Activated CD4-positive, alpha-beta memory T cell treated with anti-CD3 and anti-CD28 coated beads for 36 hours (primary cell): ENCODE data around the gene BTBD16. TPM values are rescaled to one million over a fixed set of nuclear protein-coding genes. Genes with fewer than 3 reads are reported as not detected.

Experiments used
- CTCF ChIA-PET: fragments of 350-600 bp; sonication (Branson Sonifier 250); formaldehyde crosslinking; loops from one replicate; lab custom pipeline; 2021; ENCODE audit warnings: antibody characterized with exemption, inconsistent platforms; lab: Charles Lee
- POLR2A ChIA-PET: fragments of 350-600 bp; sonication (Branson Sonifier 250); formaldehyde crosslinking; loops from one replicate; lab custom pipeline; 2021; ENCODE audit warnings: antibody characterized with exemption; lab: Charles Lee
- DNase-seq: peaks from one replicate; pipeline ENCODE4 v3.0.0-alpha.2; 2020
- H3K27ac Mint-ChIP-seq: one replicate; pipeline ENCODE4 v1.8.0; 2021; ENCODE audit warnings: mixed read lengths
- H3K27me3 Mint-ChIP-seq: one replicate; pipeline ENCODE4 v1.8.0; 2021; ENCODE audit warnings: mixed read lengths
- H3K36me3 Mint-ChIP-seq: one replicate; pipeline ENCODE4 v1.8.0; 2021; ENCODE audit warnings: mixed read lengths
- H3K4me1 Mint-ChIP-seq: one replicate; pipeline ENCODE4 v1.8.0; 2021; ENCODE audit warnings: low read depth, mixed read lengths
- H3K4me3 Mint-ChIP-seq: one replicate; pipeline ENCODE4 v1.8.0; 2021; ENCODE audit warnings: mild to moderate bottlenecking, mixed read lengths
- H3K9me3 Mint-ChIP-seq: one replicate; pipeline ENCODE4 v1.8.0; 2021; ENCODE audit warnings: mixed read lengths
- intact Hi-C: fragments of 100-400 bp; cut with micrococcal nuclease; formaldehyde crosslinking; loops from one replicate; pipeline ENCODE4 v1.15.1; 2023
- total RNA-seq, 2 experiments: library from RNA; stranded (reverse); gene quantifications; one replicate each; pipeline ENCODE4 v1.2.3, GENCODE V29; 2021

Gene BTBD16
- total RNA-seq, 2 experiments from 2014 or later, result not detected

DNA sequence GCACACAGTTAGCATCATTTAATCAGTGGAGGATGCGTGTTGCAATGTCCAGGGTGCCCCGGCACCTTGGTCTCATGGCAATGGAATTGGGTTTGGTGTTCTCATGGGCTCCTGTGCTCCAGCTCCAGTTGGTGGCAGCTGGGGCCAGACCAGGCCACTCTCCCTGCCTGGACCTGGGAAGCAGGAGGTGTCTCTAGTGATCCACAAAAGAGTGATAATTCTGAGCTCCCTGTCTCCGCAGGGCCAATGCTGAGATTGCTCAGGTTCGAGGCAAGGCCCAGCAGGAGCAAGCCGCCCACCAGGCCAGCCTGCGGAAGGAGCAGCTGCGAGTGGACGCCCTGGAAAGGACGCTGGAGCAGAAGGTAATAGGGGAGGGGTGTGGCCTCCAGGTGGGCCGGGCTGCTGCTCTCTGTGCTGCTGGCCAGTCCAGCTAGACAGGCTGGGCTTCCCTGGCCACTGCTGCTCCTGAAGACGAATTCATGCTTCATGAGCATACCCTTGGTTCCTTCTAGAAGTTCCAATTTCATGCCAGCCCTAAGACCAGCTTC lies 21.7 kb upstream of the BTBD16 start:
- intact Hi-C loops, result no loop called here
- H3K27ac Mint-ChIP-seq, result no peak overlapping the region

GRCh38 chr10:122249991-122250750 lies 20.9 kb upstream of the BTBD16 start:
- CTCF ChIA-PET, result no interaction called here
- intact Hi-C loops, result no loop called here
- DNase-seq, result no peak
- H3K27me3 Mint-ChIP-seq, result peaks cover 4% of the 10 kb centered on the region
- H3K36me3 Mint-ChIP-seq, result no peaks in the 10 kb centered on the region
- no peak overlapping the region for H3K4me3 Mint-ChIP-seq
- no peaks in the 10 kb centered on the region for H3K9me3 Mint-ChIP-seq
- no peak overlapping the region for H3K27ac Mint-ChIP-seq
- H3K4me1 Mint-ChIP-seq, result no peaks in the 10 kb centered on the region
- POLR2A ChIA-PET, result no interaction called here

More for the DNA sequence above, 21.7 kb upstream of the BTBD16 start:
- Mint-ChIP-seq H3K4me3 (no peak overlapping the region), H3K27me3 (peaks cover 4% of the 10 kb centered on the region), H3K36me3 (no peaks in the 10 kb centered on the region), H3K9me3 (no peaks in the 10 kb centered on the region), H3K4me1 (no peaks in the 10 kb centered on the region)
- ChIA-PET CTCF (no interaction called here), POLR2A (no interaction called here)
- no peak for DNase-seq

DNA sequence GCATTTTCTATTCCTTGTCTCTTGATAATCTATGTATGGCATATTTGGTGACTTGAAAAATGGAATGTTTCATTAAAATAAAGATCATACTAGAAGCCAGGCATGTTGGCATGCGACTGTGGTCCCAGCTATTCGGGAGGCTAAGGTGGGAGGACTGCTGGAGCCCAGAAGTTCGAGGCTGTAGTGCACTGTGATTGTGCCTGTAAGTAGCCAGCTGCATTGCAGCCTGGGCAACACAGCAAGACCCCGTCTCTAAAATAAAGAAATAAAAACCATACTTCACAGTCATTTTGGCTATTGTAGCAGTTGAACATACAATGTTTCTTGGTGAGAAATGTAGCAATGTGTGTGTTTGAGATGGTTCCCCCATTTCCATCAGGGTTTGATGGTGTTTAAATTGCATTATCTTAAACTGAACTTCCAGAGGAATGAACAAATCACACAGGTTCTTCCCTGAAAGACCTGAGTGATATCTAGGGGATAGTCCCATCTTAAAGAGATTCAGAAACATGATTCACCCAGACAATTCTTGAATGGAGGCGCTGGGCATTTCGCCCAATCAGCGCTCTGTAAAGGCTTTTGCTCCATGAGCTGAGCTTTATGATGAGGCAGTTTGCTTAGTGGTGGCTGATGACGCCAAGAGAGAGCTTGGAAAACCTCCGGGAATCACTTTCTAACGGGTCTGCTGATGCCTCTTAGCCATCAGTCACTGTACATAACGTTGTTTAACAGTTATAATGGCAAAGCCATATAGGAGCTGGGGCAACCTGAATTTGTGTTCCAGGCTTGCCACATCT lies 19.4 kb upstream of the BTBD16 start:
- H3K27me3 Mint-ChIP-seq, result peaks cover 10% of the 10 kb centered on the region
- ChIA-PET CTCF (no interaction called here), POLR2A (no interaction called here)
- intact Hi-C loops, result no loop called here
- no peak overlapping the region for H3K27ac Mint-ChIP-seq
- H3K36me3 Mint-ChIP-seq, result no peaks in the 10 kb centered on the region
- H3K4me3 Mint-ChIP-seq, result no peak overlapping the region
- no peaks in the 10 kb centered on the region for H3K4me1 Mint-ChIP-seq
- H3K9me3 Mint-ChIP-seq, result no peaks in the 10 kb centered on the region
- no peak for DNase-seq

DNA sequence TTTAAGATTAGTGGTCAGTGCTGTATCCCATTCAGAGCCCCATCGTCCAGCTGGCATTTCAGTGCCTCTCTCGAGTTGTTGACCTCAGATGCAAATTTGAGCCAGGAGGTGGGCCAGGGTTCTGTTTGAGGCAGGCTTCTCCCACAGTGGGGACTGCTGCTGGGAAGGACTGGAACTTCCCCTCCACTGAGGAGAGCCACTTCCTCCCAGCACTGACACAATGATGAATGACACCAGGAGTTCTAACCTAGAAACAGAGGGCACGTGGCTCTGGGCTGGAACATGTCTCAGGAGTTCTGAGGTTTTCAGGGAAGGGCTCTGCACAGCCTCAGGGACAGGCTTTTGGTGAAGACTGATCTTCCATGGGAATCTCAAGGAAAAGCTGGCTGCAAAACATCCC lies 18.3 kb upstream of the BTBD16 start:
- Mint-ChIP-seq H3K4me1 (no peaks in the 10 kb centered on the region), H3K27me3 (peaks cover 10% of the 10 kb centered on the region), H3K9me3 (no peaks in the 10 kb centered on the region), H3K27ac (no peak overlapping the region), H3K4me3 (no peak overlapping the region), H3K36me3 (no peaks in the 10 kb centered on the region)
- intact Hi-C loops, result no loop called here
- ChIA-PET POLR2A (no interaction called here), CTCF (interaction anchor here (0.5 kb wide), 1 partner anchor 512 kb away, joined by 3 read pairs; no protein-coding TSS in a partner anchor)
- no peak for DNase-seq

DNA sequence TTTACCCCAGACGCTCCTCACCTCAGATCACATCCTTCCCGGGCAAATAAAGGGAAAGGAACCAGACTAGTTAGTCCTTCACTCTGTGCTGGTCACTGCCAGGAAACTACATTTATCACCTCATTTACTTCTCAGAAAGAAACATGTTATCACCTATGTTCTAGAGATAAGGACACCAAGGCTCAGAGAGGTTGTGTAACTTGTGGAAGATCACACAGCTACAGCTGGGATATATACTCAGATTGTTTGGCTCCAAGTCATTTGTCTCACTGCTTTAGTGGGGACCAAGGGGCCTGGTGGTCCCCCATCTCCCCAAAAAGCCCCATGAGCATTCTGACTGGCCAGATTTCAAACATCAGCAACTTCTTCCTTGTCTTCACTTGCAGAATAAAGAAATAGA lies 17.5 kb upstream of the BTBD16 start:
- H3K4me1 Mint-ChIP-seq, result no peaks in the 10 kb centered on the region
- CTCF ChIA-PET, result interaction anchor here (0.5 to 1.6 kb wide), 2 partner anchors 14 to 511 kb away, joined by 3 to 6 read pairs; no protein-coding TSS in a partner anchor

DNA sequence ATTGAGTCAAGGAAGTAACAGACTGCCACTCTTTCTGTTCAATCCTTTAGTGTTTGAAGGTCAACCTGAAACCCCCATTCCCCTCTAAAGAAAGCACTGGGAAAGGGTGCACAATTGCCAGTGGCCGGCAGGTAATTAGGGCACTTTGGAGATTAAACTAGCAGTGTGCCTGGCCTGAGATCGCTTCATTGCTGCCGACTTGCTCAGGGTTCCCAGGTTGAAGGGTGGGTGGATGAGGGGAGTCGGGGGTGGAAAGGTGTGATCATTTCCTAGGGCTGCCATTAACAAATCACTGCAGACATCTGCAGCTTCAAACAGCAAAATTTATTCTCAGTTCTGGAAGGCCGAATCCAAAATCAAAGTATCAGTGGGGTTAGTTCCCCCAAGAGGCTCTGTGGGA lies 16.3 kb upstream of the BTBD16 start:
- Mint-ChIP-seq H3K27me3 (peaks cover 11% of the 10 kb centered on the region), H3K36me3 (no peaks in the 10 kb centered on the region), H3K27ac (no peak overlapping the region), H3K9me3 (no peaks in the 10 kb centered on the region), H3K4me1 (no peaks in the 10 kb centered on the region), H3K4me3 (no peak overlapping the region)
- intact Hi-C loops, result no loop called here
- DNase-seq, result no peak
- ChIA-PET POLR2A (no interaction called here), CTCF (interaction anchor here (1.6 kb wide), 1 partner anchor 13 kb away, joined by 6 read pairs; no protein-coding TSS in a partner anchor)

More for the DNA sequence above, 17.5 kb upstream of the BTBD16 start:
- no peaks in the 10 kb centered on the region for H3K36me3 Mint-ChIP-seq
- no peak overlapping the region for H3K4me3 Mint-ChIP-seq
- intact Hi-C loops, result no loop called here
- H3K27ac Mint-ChIP-seq, result no peak overlapping the region
- POLR2A ChIA-PET, result no interaction called here
- H3K9me3 Mint-ChIP-seq, result no peaks in the 10 kb centered on the region
- no peak for DNase-seq
- H3K27me3 Mint-ChIP-seq, result peaks cover 10% of the 10 kb centered on the region

DNA sequence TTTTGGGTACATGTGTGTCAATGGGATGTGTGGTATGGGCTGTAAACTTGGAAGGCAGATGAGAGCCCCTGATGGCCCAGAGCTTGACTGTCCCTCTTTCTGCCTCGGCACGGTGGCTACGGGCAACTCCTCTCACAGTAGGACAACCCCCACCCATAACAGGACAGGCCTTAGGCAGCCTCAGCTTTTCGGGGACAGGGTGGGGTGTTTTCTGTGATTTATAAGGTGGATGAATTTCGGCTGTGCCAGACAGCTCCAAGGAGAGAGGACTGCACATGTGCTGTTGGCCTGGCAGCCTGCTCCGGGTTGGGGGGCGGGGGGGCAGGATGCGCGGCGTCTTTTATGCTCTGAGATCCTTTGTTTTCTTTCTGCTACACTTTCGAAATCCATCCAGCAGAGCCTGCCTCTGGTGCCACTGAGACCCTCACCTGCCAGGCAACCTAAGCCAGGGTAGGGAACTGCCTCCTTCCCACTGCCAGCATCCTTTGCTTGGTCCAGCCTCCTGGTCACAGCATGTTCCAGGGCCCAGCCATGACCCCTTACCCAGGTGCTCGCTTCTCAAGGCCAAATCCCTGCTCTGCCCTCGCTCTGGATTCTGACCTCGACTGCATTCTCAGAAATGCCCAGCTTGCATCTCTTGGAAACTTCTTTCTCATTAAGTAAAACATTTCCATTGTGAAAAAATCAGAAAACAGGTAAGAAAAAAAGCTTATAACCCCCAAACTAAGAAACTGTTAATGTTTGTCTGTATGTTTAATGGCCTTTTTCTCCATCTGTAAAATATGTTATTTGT lies 15.4 kb upstream of the BTBD16 start:
- POLR2A ChIA-PET, result no interaction called here
- peaks cover 17% of the 10 kb centered on the region for H3K27me3 Mint-ChIP-seq
- H3K4me1 Mint-ChIP-seq, result no peaks in the 10 kb centered on the region
- H3K4me3 Mint-ChIP-seq, result no peak overlapping the region
- DNase-seq, result no peak
- H3K9me3 Mint-ChIP-seq, result no peaks in the 10 kb centered on the region
- intact Hi-C loops, result no loop called here
- H3K27ac Mint-ChIP-seq, result no peak overlapping the region
- CTCF ChIA-PET, result no interaction called here
- no peaks in the 10 kb centered on the region for H3K36me3 Mint-ChIP-seq

GRCh38 chr10:122257041-122257440 lies 14.1 kb upstream of the BTBD16 start:
- Mint-ChIP-seq H3K9me3 (peaks cover 5% of the 10 kb centered on the region), H3K27me3 (peaks cover 18% of the 10 kb centered on the region), H3K4me1 (no peaks in the 10 kb centered on the region), H3K27ac (no peak overlapping the region), H3K36me3 (no peaks in the 10 kb centered on the region), H3K4me3 (no peak overlapping the region)
- POLR2A ChIA-PET, result no interaction called here
- intact Hi-C loops, result no loop called here
- DNase-seq, result no peak
- CTCF ChIA-PET, result no interaction called here

GRCh38 chr10:122258136-122259074 lies 12.7 kb upstream of the BTBD16 start:
- DNase-seq, result no peak
- ChIA-PET POLR2A (no interaction called here), CTCF (interaction anchor here (2.2 kb wide), 1 partner anchor 10 kb away, joined by 15 read pairs; no protein-coding TSS in a partner anchor)
- Mint-ChIP-seq H3K27me3 (peaks cover 18% of the 10 kb centered on the region), H3K27ac (no peak overlapping the region), H3K9me3 (peaks cover 13% of the 10 kb centered on the region), H3K4me3 (no peak overlapping the region), H3K4me1 (no peaks in the 10 kb centered on the region), H3K36me3 (no peaks in the 10 kb centered on the region)
- intact Hi-C loops, result no loop called here

- intact Hi-C loops, result no loop called here
- POLR2A ChIA-PET, result no interaction called here
- Mint-ChIP-seq H3K27ac (no peak overlapping the region), H3K4me1 (no peaks in the 10 kb centered on the region), H3K4me3 (no peak overlapping the region), H3K9me3 (peaks cover 15% of the 10 kb centered on the region), H3K36me3 (no peaks in the 10 kb centered on the region), H3K27me3 (peaks cover 16% of the 10 kb centered on the region)
- CTCF ChIA-PET, result interaction anchor here (2.2 kb wide), 1 partner anchor 9 kb away, joined by 15 read pairs; no protein-coding TSS in a partner anchor
- DNase-seq, result no peak
These were observed 12.0 kb upstream of the BTBD16 start for GRCh38 chr10:122259075-122259466.

- Mint-ChIP-seq H3K27me3 (peaks cover 25% of the 10 kb centered on the region), H3K4me3 (no peak overlapping the region), H3K9me3 (peaks cover 15% of the 10 kb centered on the region), H3K36me3 (no peaks in the 10 kb centered on the region), H3K4me1 (no peaks in the 10 kb centered on the region), H3K27ac (no peak overlapping the region)
- ChIA-PET CTCF (interaction anchor here (1.1 kb wide), 1 partner anchor 9 kb away, joined by 3 read pairs; no protein-coding TSS in a partner anchor), POLR2A (no interaction called here)
- intact Hi-C loops, result no loop called here
- no peak for DNase-seq
These were observed 9.5 kb upstream of the BTBD16 start for GRCh38 chr10:122261584-122261983.
